ENCODE data around the gene CCER1.

The CCER1 gene

DNA sequence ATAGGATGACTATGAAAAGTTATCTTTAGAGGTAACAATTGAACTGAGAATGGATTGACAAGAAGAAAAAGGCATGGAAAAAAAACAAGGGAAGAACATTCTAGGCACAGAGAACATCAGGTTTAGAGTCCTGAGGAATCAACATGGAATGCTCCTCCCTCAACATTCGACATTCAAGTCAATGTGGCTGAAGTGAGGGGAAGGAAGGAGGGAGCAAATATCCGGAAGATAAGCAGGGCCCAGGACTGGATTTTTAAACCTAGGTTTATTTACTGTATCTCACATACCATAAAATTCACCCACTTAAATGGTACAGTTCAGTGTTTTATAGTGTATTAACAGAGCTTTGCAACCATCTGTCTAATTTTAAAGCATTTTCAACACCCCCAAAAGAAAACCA lies 9.6 kb upstream of the CCER1 start:
- no peak for DNase-seq

DNA sequence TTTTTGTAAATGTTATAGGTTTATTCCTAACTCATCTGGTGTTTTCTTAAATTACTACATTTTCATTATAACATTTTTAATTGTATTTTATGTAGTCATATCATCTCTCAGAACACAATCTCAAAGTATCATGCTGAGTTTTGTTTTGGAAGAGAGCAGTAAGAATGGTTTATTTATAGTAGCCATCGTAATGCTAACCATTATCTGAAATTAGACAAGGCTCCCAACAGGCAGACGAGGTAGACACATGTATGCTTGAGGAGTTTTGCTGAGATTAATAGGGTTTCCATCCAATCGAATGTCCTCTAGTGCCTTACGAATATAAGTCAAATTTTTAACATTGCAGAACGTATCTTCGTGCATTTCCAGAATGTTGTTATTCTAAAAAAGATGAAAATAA lies 9.0 kb upstream of the CCER1 start:
- no peak for DNase-seq

DNA sequence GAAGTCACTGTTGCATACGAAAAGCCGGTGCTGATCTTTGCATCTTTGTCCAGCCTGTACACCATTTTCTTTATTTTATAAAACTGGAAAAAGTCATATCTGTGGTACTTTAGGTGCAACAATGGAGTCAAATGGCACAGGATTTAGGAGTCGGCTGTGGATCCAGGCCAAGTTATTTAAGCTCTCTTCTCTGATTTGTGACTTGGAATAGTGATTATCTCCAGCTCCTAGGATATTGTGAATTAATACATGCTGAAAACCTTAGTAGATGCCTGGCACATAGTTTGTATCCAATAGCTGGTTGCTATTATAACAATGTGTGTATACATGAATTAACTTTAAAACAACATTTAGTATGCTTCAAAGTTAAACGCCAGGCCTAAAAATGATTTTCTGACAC lies 6.2 kb upstream of the CCER1 start:
- DNase-seq, result no peak

DNA sequence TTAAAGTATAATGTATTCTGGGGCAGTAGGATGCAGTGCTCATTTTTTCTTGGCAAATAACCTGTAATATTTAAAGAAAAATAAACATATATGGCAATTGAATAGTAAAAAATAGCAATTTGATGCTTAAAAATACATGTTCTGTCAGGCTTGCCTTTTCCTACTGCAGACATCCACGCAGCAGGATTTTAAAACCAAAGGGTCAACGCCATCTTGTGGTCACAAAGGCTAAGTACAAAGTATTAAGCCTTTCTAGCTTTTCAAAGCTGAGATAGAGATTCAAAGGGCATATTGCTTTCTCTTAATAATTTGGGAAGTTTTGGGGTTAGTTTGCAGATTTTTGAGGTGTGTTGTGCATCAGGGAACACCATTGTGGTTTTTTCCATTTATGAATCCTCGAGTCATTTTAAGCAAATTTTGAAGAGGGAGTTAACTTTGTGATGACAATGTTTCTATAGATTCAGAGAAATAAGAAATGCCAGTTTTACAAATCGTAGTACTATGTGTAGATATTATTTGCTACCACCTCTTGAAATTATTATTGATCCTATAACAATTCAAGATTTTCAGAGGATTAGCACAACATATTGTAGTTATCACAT lies 4.7 kb upstream of the CCER1 start:
- DNase-seq, result peak; percentile 32 to 55

DNA sequence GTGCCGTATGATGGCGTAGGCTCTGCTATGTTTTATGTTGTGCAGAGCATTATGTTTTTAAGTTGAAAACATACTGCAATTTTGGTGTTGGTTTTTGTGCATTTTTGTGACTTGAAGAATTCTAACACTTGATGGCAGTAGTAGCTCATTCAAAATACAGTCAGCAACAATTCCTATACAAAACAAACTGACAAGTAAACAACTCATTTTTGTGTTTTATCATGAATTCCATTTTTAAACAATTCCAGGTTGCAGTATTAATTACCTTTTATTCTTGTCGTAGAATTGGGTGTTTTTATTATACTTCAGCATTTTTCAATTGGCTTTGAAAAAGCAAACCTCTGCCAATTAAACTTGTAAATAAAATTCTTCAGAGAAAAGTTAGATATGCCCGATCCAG lies 4.1 kb upstream of the CCER1 start:
- DNase-seq, result no peak

DNA sequence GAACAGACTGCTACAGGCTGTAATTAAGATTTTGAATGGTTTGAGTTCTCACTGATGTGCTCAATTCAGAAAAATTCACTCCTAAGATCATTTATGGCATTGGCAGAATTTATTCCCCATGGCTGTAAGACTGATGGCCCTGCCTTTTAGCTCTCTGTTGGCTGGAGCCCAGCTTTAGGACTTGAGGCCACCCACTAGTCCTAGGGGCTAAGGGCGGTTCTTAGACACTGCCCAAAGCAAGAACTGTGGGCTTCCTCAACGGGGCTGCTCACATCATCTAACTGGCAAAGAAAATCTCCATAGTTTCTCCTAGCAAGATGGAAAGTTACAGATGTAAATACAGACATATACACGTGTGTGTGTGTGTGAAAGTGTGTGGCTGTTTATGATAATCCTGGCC lies 3.4 kb upstream of the CCER1 start:
- no peak for DNase-seq

DNA sequence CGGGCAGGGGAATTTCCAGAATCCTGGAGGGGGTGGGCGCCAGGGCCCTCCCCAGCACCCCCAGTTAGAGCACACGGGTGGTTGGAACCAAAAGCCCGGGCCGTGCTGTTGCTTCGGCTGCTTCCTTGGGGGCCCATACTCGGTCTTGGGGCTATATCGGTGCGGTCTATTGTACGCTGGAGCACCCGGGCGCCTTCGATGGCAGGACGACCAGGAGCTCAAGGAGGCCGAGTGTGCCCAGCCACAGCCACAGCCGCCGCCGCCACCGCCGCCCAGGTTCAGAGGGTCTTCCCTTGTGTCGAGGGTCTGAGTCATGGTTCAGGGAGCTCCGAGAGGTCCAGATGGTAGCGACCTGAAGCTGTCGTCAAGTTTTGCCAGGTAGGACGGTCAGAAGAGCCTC lies 548 bp downstream of the CCER1 start:
- no peak for DNase-seq

DNA sequence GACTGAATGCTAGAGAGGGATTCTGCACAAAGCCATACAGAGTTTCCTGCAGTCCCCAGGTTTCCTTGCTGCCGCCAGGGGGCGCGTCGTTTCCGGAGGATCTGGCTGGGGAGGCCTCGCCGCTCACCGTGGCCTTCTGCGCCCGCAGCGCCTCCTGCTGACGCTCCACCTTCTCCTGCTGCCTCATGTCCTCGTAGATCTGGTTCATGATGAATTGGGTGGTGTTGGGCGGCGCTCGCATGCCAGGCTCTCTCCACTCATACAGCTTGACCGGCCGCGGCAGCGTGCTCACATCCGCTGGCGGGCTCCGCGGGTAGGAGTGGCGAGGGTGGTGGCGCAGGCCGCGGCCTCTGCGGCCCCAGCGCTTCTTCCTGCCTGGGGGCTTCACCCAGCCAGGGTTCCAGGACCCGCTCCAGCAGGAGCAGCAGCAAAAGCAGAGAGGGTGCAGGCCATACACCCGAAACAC lies 987 bp downstream of the CCER1 start:
- DNase-seq, result no peak

DNA sequence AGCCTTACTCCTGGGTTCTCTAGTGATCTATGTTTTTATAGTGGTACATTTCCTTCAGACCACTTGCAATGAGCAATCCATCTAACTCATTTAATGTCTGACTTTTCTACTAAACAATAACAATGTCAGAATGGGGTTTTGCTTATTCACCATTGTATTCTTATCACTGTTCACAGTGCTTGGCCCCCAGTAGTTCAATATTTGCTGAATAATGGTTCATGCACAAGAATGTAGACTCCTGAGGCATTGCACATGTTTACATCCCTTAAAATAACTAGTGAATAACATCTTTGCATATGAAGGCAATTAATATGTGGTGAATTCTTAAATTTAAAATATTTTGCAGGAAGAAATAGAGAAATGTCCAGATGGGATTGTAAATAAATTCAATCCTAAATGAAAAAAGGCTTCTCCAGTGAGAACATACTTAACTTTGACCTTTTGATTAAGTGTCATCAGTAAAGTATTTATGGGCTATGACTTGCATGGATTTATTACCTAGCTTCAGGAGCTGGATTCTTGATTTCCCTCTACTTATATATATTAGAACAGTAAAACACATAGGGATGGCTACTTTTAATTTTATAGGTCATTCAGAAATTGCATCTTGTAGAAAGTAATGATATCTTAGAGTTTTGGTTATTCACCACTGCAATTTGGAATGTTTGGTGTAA lies 3.4 kb downstream of the CCER1 start:
- DNase-seq, result no peak

DNA sequence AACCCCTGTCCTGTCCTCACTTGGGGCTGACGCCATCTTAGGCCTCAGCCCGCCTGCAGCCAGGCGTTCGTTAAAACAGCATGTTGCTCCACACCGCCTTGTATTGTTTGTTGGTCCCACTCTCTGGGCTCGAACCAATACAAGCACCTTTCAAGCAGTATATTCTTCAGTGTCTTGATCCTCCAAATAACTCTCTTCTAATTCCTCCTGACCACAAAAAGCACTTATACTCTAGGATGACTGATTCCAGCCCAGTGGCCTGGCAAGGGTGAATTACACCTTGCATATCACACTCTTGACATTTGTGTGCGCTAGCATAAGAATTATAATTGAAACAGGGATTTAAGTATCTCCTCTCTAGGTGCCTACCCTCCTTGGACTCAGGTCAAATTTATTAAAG lies 7.1 kb downstream of the CCER1 start:
- no peak for DNase-seq

DNA sequence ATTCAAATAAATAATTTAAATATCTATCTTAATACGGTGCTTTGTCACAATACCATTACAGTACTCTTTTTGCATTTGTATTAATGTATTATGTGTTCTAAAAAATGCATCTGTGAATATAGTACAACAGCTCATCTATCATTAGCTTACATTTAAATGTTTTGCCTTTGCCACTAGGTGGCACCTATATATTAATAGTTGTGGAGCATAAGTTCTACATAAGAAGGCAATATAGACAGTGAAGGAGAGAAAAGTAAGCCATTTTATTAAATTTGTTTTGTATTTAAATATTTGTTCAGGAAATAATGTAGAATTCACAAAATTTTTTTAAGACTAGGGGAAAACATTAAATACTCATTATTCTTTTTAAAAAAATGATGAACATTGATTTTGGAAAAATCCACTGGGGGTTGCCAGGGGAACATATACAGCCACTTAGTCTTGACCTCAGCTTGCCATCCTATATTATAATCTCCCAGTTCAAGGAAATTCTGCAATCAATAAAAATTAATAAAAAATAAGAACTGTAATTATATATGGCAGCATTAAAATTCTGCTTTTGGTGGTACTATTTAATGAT lies 9.8 kb downstream of the CCER1 start:
- peak; percentile 8 to 57 for DNase-seq

DNA sequence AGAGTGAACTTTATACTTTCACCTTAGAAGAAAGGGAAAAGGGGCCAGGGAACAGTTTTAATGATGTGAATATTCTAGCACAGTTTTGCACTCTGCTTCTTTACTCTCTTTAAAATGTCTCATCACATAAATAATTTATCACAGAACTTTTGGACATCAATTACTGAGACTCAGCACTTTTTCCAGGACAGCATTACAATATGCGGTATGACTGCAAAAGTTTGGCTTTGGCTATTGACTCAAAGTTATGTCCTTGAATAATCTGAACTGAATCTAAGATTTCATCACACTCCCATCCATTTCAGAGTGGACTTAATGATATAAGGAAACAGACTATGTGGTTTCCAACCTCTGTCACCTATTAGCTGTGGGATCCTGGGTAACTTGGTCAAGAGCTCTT lies 11.7 kb downstream of the CCER1 start:
- DNase-seq, result no peak

DNA sequence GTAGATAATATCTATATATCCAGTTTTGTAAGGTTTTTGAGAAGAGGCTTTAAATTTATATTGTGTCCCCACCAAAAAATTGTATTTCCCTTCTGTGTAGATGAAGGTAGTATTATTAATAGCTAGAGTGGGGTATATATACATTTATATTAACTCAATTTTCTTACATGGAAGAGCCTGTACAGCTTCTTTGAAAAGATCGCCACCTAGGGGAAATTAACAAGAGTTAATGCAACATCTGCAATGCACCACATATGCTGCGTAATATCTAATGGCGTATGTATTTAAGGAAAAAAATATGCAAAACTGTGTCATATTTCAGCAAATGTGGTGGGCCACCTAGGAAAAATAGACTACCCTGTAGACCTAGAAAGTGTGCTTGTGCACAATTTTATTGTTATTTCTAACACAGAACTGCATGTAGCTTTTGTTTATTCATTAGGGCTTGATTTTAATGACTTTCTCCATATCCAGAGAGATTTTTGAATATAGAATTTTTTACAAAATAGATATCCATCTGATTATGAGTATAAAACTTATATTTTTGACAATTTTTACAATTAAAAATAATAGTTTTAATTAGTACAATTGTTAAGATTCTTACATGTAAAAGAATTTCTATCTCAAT lies 14.0 kb downstream of the CCER1 start:
- DNase-seq, result peak; percentile 40 to 75

DNA sequence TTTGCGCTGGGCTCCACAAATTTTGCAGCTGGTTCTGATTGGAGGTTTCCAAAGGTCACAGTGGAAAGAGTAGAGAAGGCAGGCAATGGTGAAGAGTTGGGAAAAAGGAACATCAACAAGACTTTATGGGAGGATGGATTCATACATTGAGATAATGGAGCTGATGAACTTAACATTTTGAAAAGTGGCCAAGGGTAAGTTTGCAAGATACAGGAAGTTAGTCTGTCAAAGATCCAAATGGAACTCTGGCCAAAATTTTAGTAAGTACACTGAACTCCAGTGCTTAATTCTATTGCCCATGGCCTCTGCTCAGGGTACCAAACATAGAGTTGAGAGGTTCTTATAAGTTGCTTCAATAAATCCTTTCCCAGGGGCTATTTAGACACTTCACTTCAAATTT lies 15.6 kb downstream of the CCER1 start:
- DNase-seq, result no peak

DNA sequence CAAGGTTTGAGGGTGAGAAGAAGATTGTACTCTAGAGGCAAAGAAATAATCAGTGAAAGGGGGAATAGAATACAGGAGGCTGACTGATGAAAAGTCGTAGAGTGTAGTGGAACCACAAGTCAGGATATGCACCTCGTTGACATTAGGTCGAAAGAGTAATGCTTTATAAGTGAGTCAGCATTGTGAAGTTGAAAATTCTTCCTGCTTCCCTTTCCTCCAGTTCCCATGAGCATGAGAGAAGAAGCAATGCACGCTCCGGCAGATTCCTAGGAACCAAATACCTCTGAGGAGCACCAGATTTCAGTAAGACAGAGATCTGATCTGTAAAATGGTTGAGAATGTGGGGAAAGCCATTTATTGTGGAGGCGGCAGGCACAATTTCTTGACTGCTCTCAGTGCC lies 16.5 kb downstream of the CCER1 start:
- DNase-seq, result no peak

DNA sequence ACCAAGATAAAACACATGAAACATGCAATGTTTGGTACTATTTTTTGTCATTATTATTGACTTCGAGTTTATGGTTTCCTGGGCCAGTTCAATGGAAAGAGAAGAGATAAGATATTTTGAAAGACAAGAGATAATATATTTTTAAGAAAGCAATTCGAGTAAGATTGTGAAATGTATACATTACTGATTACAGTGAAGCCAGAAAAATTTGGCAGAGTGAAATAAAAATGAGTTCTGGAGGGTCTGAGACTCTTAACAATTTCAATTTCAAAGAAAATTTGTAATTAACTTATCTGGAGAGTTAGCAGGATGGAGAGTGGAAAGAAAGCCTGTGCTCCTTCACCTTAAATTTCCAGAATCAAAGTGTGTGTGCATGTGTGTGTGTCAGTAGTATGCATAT lies 17.3 kb downstream of the CCER1 start:
- no peak for DNase-seq

DNA sequence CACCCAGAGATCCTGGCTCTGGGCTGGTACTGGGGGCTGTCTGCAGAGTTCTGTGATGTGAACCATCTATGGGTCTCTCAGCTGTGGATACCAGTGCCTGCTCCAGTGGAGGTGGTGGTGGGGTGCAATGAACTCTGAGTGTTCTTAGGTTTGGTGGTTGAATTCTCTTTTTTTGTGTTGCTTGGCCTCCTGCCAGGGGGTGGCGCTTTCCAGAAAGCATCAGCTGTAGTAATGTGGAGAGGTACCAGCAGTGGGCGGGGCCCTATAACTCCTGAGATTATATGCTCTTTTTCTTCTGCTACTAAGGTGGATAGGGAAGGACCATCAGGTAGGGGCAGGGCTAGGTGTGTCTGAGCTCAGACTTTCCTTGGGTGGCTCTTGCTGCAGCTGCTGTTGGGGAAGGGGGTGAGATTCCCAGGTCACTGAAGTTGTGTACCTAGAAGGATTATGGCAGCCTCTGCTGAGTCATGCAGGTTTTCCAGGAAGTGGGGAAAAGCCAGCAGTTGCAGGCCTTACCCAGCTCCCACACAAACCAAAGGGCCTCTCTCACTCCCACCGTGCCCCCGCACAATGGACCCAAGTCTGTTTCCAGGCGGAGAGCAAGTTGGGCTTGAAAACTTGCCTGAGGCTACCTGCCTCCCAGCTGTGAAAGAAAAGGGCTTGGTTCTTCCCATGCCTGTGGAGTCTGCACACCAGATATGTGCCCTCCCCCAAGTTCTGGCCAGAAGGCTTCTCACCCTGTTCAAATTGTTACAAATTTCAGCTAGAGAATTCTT lies 18.6 kb downstream of the CCER1 start:
- no peak for DNase-seq

DNA sequence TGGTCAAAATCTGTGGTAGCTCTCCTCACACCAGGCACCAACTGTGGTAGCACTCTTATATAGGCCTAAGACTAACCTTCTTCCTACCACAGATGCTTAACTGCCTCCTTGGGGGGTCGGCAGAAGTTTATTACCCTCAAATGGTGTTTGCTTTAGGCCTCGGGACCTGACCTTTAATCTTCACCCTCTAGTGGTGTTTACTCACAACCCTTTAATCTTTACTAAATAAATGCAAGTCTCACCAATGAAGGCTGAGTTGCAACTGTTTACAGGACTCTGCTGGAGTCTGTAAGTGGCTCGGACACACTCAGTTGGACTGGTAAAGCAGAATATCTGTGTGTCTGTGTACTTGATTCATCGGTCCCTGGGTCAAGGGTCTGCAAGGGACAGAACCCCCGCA lies 29.4 kb downstream of the CCER1 start:
- no peak for DNase-seq

DNA sequence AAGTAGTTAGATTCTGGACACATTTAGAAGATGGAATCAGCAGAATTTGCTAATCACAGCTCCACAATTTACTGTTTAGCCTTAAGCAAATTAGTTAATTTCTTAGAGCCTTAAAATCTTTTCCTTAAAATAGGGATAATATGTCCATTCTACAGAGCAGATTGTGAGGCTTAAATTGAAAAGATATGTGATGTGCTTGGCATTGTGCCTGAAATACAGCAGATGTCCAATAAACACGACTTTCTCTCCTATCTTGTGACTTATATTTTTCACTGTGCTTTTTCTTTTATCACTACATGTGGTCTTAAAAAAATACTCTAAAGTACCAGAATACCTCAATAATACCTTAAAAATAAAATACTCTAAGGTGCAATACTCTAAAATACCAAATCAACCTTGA lies 30.6 kb downstream of the CCER1 start:
- peak in 1 of 2 experiments; percentile 38 for DNase-seq

DNA sequence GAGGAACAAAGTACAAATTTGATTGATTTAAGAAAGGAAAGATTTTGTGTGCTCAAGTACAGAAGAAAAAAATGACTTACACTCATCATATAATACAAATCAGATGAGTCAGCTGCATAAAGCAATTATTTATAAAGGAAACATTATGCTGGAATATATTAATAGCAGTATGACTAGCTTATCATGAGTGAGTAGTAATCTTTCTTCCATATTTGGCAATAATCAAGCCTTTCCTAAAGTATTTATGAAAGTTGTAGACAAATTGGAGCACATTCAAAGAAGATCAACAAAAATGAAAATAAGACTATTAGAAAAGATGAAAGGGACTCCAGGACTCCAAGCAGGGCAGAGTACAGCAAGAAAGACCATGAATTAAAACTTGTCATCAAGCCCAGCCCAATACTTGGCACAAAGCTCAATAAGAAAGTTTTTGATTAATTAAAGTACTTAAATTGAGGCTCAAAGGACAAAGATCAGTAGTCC lies 32.8 kb downstream of the CCER1 start:
- DNase-seq, result no peak

DNA sequence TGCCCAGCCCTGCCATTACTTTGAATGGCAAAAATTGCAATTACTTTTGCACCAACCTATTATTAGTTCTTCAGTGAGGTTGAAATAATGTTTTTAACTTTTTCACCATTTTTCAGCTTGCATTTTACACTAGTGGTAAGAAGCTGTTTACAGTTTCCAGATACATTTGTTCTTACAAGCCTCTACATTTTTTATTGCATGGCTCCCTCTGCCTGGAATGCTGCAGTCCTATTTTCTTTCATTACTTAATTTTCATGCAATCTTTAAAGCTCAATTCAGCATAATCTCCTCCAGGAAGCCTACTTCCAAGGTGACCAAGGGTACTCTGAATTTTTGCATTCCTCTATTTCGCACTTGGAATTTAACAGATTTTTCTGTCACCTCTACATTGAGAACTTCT lies 33.4 kb downstream of the CCER1 start:
- no peak for DNase-seq

DNA sequence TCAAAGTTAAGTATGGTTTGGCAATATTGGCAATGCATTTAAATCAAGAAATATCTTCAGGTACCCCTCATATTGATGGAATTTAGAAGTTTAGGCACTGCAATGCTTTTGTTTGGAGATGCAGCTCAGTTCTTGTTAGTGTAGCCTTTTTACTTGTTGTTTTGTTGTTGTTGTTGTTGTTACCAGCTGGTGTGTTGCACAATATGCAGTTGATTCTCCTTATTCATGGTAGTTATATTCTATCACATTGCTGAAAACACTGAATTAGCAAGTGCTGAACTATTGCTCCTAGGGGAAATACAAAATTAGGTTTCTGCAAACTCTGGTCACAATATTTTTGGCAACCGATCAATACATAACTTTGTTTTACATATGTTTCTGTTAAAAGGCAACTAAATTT lies 34.8 kb downstream of the CCER1 start:
- DNase-seq, result no peak

DNA sequence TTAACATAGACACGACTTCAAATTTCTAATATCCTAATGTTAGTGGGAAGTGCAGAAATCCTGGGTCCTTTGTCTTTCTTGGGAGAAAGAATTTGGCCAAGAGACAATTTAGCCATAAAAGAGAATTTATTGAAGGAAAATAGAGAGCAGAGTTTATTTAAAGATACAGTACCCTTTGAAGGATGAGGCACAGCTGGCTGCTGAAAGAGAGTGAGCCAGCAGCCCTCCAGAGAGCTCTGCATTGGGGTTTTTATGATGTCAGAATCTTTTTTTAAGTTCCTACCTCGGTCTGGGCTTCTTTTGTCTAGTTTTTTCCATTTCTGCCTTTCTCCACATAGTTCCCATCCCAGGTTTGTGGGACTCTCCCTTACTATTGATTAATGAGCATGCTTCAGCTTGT lies 37.5 kb downstream of the CCER1 start:
- DNase-seq, result no peak
